Right lobe of liver (tissue), 4 donors: ENCODE data around the gene MKLN1.

Experiments
- POLR2A ChIP-seq: fragments of 450-650 bp; IDR thresholded peaks from one replicate; pipeline ENCODE4 v1.6.1; 2017; ENCODE audit warnings: antibody characterized with exemption, mild to moderate bottlenecking
- TF ChIP-seq, protein P1 (sequence below), 4 donors: fragments of 200-600 bp in 3 of 4; fragments of 450-650 bp in 1 of 4; IDR thresholded peaks; one replicate each; pipeline versions ENCODE4 v1.5.1 to v1.8.0; 2016 to 2022; ENCODE audit warnings: antibody characterized with exemption in 4 of 4, mild to moderate bottlenecking in 2 of 4
- donor health status: DM: no; HTN: no; CAD: no.
- donor health status: DM: no; HTN: no; CAD: no.
- donor health status: DM: no; HTN: yes; CAD: no.

GRCh38 chr7:131501930-131502685 lies 174.4 kb downstream of the MKLN1 start:
- TF ChIP-seq, protein P1, sequence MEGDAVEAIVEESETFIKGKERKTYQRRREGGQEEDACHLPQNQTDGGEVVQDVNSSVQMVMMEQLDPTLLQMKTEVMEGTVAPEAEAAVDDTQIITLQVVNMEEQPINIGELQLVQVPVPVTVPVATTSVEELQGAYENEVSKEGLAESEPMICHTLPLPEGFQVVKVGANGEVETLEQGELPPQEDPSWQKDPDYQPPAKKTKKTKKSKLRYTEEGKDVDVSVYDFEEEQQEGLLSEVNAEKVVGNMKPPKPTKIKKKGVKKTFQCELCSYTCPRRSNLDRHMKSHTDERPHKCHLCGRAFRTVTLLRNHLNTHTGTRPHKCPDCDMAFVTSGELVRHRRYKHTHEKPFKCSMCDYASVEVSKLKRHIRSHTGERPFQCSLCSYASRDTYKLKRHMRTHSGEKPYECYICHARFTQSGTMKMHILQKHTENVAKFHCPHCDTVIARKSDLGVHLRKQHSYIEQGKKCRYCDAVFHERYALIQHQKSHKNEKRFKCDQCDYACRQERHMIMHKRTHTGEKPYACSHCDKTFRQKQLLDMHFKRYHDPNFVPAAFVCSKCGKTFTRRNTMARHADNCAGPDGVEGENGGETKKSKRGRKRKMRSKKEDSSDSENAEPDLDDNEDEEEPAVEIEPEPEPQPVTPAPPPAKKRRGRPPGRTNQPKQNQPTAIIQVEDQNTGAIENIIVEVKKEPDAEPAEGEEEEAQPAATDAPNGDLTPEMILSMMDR (IDR thresholded peaks at IDR 0.05): no peak
- no peak for TF ChIP-seq POLR2A
